ENCODE measurements around the gene CHSY1.
A peak's percentile ranks its signal among the peaks of the same experiment; 100 is the strongest.

The CHSY1 gene

GRCh38 chr15:101187820-101188636, 63.8 kb downstream of the CHSY1 start:
- no peak for DNase-seq

DNA sequence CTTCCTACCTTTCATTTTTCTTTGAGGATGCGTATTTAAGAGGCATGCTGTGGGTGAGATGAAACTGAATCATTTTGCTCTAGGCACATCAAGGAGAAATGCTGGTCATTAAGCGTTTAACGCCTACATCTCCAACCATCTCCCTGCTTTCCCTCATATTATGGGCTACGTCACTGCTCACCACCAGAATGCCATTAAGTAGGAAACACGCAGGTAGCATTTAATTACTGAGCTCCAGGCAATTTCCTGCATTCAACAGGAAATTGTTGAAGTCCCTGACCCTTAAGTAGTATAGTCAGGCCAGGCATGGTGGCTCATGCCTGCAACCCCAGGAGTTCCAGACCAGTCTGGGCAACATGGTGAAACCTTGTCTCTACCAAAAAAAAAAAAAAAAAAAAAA, 66.1 kb downstream of the CHSY1 start:
- DNase-seq, result no peak

DNA sequence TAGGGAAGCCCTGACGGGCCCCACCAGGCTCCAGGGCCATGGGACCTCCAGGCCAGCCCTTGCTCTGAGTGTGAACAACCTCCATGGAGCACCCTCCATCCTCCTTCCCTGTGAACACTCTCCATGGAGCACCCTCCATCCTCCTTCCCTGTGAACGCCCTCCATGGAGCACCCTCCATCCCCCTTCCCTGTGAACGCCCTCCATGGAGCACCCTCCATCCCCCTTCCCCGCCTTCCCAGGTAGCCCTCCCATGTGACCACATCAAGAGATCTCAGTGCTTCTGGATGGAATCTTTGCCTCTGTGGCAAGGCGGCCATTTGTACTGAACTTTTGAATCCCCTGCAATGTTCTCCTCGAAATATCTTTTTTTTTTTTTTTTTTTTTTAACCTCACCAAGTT, 66.5 kb downstream of the CHSY1 start:
- DNase-seq, result no peak

- DNase-seq, result no peak
These were observed 67.0 kb downstream of the CHSY1 start for GRCh38 chr15:101184830-101185229.

GRCh38 chr15:101183931-101184305, 67.9 kb downstream of the CHSY1 start:
- DNase-seq, result no peak

DNA sequence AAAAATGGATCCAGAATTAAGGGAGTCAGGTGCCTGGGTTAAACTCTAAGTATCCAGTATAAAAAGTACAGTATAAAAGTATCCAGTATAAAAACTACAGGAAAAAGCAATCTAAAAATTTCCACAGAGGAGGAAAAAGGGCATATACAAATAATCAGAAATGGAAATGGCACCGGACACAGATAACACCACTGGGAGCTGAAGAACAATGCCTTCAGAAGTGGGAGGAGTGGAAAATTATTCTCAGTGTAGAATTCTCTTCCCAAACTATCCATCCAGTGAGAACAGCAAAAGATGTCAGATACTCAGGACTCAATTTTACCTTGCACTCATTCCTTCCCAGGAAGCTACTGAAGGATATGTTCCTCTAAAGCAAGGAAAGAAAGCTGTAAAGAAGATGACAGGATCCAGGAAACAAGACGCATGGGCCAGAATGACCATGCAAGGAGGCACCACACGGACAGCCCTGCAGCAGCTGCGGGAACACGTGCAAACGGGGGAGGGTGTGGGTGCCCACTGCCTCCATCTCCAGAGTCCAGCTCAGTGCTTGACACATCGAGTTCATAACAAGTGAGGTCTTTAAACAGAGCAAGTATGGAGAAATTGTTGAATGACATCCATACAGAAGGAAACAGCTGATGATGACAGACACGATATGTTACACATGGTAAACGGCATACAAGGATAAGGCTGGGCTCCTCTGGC, 68.5 kb downstream of the CHSY1 start:
- DNase-seq, result no peak

- DNase-seq, result no peak
These were observed 69.6 kb downstream of the CHSY1 start for GRCh38 chr15:101182215-101182614.

DNA sequence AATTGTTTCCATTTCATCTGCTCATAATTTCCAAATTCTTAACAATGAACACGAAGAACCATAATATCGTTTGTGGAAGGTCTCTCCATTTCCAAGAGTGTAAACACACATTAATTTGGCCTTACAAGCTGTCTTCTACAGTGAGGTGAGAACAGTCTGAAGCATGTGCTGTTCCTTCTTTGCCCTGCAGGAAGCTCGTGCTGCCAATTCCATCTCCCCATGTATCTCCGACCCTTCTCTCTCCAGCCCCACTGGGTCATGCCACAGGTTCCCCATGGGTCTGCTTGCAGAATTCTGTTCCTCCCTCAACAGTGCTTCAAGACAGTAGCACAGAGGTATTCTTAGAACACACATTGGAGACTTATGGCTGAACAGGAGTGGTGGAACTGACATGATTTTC, 70.5 kb downstream of the CHSY1 start:
- DNase-seq, result no peak

GRCh38 chr15:101180620-101181307, 71.1 kb downstream of the CHSY1 start:
- no peak for DNase-seq

DNA sequence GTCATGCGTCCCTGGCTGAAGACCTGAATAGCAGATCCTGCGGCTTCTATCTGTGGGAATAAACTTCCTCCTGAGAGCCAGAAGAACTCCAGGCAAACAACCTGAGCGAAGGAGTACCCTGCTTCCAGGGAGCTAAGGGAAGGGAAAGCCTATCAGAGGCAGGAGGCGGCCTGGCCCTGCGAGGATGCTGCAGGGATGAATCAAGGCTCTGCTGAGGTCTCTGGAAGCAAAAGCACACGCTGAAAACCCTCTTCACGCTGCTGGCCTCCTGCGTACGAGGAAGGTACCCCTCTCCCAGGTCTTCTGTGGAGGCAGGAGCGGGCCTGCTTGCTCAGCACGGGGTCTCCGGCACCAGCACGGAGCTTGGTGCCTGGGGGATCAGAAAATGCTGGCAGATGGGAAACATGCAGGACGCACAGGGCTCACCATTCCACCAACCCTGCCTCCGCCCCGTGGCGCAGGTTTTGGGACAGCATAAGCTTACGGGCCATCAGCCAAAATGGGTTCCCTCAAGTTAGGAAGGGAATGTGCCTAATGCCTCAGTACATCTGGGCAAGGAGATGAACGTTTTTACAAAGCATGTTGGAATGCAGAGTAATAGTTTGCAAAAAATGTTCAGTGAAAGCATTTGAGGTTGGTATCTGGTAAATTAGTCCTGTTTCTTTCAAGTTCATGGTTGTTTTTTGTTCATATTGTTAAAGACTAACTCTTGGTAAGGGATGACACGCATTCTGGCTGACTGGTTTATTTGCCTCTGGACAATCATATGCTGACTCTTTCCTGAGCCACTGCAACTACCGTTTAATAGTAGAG, 72.3 kb downstream of the CHSY1 start:
- DNase-seq, result no peak

DNA sequence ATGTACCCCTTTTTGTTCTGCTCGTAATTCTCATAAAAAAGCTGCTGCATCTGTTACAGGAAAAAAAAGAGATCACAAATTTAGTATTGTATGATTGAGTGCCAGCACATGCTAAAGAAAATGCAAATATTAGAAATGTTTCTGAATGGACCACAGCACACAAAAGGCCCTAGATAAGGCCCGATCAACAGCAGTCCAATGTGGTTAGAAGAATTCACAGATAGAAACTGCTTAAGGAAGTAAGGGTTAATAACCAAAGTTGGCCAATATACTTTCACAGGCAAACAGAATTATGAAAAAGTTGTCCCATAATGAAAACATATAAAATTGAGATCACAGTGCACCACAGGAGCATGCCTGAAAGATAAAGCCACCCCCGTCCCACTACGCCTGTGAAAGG, 72.9 kb downstream of the CHSY1 start:
- no peak for DNase-seq

GRCh38 chr15:101178479-101178878, 73.4 kb downstream of the CHSY1 start:
- DNase-seq, result no peak

GRCh38 chr15:101177866-101178265, 74.0 kb downstream of the CHSY1 start:
- DNase-seq, result no peak

GRCh38 chr15:101176625-101177024, 75.2 kb downstream of the CHSY1 start:
- DNase-seq, result no peak

- DNase-seq, result no peak
These were observed 76.4 kb downstream of the CHSY1 start for GRCh38 chr15:101175401-101175800.

DNA sequence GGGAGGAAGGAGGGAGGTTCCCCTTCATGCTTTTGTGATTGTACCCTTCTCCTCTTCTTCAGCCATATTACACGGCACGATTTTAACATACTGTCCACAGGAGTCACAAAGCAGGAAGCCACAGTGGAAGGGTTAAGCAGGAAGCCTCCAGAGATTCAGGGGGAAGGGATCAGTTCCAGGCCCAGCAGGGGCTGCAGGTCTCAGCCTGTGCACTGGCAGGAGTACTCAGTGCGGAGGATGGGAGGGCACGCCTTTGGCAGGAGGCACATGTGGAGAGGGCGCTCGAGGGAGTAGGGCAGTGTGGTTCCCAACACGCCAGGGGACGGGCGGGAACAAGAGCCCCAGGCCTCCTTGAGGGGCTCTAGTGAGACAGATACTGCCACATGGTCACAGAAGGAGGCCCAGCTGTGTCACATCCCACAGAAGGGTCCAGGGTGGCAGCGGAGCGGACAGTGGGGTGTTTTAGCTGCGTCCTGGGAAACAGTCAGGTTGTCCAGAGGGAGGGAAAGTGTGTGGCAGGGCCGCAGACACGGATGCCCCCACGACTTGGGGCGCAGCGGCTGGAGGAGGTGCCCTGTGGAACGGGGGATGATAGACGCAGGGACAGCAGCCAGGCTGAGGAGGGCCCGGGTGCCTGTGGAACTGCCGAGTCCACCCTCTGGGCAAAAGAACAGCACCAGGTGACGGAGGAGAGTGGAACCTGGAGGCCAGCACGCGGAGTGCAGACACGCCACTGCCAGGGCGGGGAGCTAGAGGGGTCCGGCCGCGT, 77.5 kb downstream of the CHSY1 start:
- no peak for DNase-seq

GRCh38 chr15:101173233-101174119, 78.4 kb downstream of the CHSY1 start:
- DNase-seq, result no peak

- DNase-seq, result peak; percentile 91
These were observed 79.3 kb downstream of the CHSY1 start for GRCh38 chr15:101172501-101173071.

DNA sequence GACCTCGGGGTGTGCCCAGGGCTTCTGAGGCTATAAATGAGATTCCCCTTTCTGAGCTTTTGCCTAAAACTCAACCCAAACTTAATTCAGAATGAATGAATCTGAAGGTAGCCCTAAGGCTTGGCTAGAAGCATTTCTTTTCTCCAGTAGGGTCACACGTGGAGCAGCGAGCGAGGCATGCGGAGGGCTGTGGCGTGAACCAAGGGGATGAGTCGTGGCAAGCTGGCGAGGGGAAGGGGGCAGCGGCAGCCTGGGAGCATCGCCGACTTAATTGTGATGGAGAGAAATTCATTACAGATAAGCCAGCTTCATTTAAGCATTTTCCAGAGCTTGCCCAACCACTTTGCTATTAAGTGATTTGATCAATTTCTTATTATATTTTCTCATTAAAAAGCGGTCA, 79.9 kb downstream of the CHSY1 start:
- peak; percentile 13 for DNase-seq

DNA sequence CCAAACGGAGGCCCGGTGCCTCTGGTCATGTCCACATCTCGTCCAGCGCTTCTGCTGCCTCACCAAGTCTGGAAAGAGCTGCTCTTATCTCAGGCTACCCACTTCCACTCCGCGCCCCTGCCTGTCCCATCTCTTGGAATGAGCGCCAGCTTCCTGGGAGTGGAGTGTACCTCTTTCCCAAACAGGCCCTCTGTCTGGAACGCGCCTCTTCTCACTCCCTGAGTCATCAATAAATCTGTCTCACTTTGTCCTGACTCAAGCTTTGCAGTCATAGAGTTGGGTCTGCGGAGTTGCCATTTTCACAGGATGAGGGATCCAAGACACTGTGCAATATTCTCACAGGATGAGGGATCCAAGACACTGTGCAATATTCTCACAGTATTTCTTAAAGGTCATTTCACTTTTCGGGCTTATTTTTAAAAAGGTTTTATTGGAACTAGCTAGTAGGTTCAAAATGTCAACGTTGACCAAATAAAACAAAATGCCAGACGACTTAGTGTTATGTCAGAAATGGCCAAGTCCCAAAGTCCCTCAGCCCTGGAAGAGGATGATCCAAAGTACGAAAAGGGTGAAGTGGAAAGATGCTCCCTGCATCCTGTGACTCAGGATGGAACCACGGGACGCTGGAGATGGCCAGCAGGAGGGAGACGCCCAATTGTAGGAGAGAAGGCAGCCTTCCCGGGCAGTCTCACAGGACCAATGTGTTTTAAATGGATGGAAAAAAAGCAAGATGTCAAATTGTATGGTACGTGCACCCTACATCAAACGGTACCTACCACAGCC, 81.1 kb downstream of the CHSY1 start:
- DNase-seq, result no peak

All from NCI-H82 (cell line).